ENCODE measurements around the gene ROM1.
"Not testable (repeated sequence)": the region's sequence is repeated elsewhere in the genome, so short reads cannot be mapped to it uniquely, and the experiment has no call there.

ROM1 gene

GRCh38 chr11:62611705-62612365, 1.2 kb upstream of the ROM1 start:
- Mint-ChIP-seq H3K4me1 (peaks cover 42% of the 10 kb centered on the region), H3K36me3 (peaks cover 39% of the 10 kb centered on the region), H3K4me3 (peak overlapping the region; percentile 97), H3K27me3 (no peaks in the 10 kb centered on the region), H3K27ac (peak overlapping the region; percentile 94), H3K9me3 (no peaks in the 10 kb centered on the region)
- ATAC-seq, result peak; percentile 58

GRCh38 chr11:62613291-62613778, 278 bp downstream of the ROM1 start:
- peaks cover 31% of the 10 kb centered on the region for H3K4me1 Mint-ChIP-seq
- H3K27me3 Mint-ChIP-seq, result no peaks in the 10 kb centered on the region
- H3K4me3 Mint-ChIP-seq, result peak overlapping the region; percentile 66
- H3K27ac Mint-ChIP-seq, result peak overlapping the region; percentile 94
- H3K36me3 Mint-ChIP-seq, result peaks cover 33% of the 10 kb centered on the region
- ATAC-seq, result no peak
- H3K9me3 Mint-ChIP-seq, result no peaks in the 10 kb centered on the region

DNA sequence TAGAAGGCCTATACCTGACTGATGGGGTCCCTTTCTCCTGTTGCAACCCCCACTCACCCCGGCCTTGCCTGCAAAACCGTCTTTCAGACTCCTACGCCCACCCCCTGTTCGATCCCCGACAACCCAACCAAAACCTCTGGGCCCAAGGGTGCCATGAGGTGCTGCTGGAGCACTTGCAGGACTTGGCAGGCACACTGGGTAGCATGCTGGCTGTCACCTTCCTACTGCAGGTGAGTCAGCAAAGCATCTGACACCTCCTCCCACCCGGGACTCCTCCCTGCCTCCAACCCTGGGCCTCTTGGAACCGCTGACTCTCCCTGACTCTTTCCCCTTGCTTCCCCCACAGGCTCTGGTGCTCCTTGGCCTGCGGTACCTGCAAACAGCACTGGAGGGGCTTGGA, 1.2 kb downstream of the ROM1 start:
- Mint-ChIP-seq H3K27me3 (no peaks in the 10 kb centered on the region), H3K36me3 (peaks cover 25% of the 10 kb centered on the region), H3K4me3 (no peak overlapping the region), H3K27ac (peak overlapping the region; percentile 94), H3K4me1 (peaks cover 23% of the 10 kb centered on the region), H3K9me3 (no peaks in the 10 kb centered on the region)
- no peak for ATAC-seq

- Mint-ChIP-seq H3K4me3 (no peak overlapping the region), H3K4me1 (peaks cover 21% of the 10 kb centered on the region), H3K27ac (no peak overlapping the region)
Observed at GRCh38 chr11:62615521-62615920, 2.5 kb downstream of the ROM1 start.

DNA sequence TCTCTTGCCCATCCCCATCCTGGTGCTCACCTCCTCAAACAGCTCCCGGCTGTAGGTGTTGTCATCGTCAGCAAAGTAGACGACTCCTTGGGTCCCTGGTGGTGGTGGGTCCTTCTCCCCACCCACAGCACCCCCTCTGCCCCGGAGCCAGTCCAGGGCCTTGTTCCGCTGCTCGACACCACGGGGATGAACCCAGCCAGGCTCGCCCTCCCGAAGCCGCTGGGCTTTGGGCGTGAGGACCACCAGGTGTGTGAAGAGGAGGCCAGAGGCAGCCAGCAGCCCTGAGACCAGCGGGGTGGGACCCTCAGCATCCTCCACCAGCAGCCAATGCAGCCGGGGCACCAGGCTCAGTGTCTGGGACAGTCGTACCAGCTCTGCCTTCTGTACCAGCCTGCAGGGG, 3.9 kb downstream of the ROM1 start:
- Mint-ChIP-seq H3K27ac (peak overlapping the region; percentile 51), H3K4me1 (peaks cover 17% of the 10 kb centered on the region), H3K36me3 (peaks cover 22% of the 10 kb centered on the region)
- not testable (repeated sequence) for ATAC-seq, H3K9me3 Mint-ChIP-seq, H3K27me3 Mint-ChIP-seq, H3K4me3 Mint-ChIP-seq

More at GRCh38 chr11:62615521-62615920, 2.5 kb downstream of the ROM1 start:
- Mint-ChIP-seq H3K9me3 (no peaks in the 10 kb centered on the region), H3K27me3 (no peaks in the 10 kb centered on the region), H3K36me3 (peaks cover 22% of the 10 kb centered on the region)
- ATAC-seq, result no peak

DNA sequence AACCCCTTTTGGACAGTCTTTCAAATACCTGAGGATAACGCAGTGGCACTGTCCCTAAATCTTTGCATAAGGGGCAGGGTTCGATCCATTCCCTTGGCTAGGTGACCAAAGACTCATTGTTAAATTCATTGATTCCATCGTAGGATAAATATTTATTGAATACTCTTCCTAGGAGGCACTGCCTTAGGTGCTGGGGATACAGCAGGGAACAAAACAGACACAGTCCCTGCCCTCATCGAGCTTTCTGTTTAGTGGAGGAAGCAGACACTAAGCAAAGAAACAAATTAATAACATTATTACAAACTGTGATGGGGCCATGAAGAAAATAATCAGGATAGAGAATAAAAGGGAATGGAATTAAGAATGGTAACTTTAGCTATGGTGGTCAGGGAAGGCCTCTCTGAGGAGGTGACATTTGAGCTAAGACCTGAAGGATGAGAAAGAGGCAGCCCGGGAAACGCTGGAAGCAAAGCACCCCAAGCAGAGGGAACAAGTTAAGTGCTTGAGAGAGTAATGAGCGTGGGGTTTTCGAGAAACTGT, 8.0 kb downstream of the ROM1 start:
- no peaks in the 10 kb centered on the region for H3K9me3 Mint-ChIP-seq
- no peaks in the 10 kb centered on the region for H3K27me3 Mint-ChIP-seq
- peaks cover 16% of the 10 kb centered on the region for H3K4me1 Mint-ChIP-seq
- peak overlapping the region; percentile 93 for H3K4me3 Mint-ChIP-seq
- ATAC-seq, result no peak
- H3K36me3 Mint-ChIP-seq, result peaks cover 24% of the 10 kb centered on the region
- peak overlapping the region; percentile 90 for H3K27ac Mint-ChIP-seq

DNA sequence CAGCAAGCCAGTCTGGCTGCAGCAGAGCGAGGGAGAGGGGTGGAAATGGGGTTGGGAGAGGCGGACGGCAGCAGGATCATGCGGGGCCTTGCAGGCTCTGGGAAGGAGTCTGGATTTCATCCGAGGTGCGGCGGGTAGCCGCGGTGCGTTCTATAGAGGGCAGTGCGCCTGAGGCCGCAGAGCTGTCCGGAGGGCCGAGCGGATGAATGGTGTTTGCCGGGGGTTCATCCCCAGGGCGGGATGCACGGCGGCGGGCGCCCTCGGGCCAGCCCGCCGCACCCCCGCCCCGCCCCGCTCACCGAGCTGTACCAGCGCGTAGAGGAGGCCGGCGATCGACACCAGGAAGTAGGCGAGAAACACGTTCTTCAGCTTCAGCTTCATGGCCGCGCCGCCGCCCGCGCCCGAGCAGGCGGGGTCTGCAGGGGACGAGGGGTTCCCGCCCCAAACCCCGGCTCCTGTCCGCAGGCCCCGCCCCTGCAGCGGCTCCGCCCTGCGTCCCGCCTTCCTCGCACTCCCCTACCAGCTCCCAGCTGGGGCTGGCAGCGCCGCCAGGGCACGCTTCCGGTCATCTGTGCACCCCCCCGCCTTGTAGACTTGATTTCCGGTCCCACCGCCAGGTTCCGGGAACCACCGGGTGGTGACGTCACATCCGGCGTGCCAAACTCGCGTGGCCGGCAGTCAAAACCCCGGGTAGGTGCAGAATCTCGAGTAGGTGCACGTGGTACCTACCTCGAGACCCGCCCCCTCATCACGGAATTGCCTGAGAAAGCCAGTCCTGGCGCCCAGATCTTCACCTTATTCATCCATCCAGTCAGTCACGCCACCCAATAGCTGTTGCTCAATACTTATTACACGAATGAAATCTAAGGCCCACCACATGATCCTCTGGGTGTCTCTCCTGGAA, 8.8 kb downstream of the ROM1 start, which contains the start of gene B3GAT3:
Gene B3GAT3, minus strand, starts transcription at position 420 of the 904 bp plus-strand sequence. Its CDS starts 39 bp downstream, at position 381.
- peaks cover 24% of the 10 kb centered on the region for H3K36me3 Mint-ChIP-seq
- peak; percentile 99 for ATAC-seq
- no peaks in the 10 kb centered on the region for H3K27me3 Mint-ChIP-seq
- peak within 1 kb of the TSS; percentile 90 for H3K27ac Mint-ChIP-seq
- H3K4me1 Mint-ChIP-seq, result peaks cover 16% of the 10 kb centered on the region
- peak within 1 kb of the TSS; percentile 93 for H3K4me3 Mint-ChIP-seq
- no peaks in the 10 kb centered on the region for H3K9me3 Mint-ChIP-seq

GRCh38 chr11:62622476-62623089, 9.5 kb downstream of the ROM1 start:
- H3K36me3 Mint-ChIP-seq, result peaks cover 23% of the 10 kb centered on the region
- no peaks in the 10 kb centered on the region for H3K27me3 Mint-ChIP-seq
- H3K27ac Mint-ChIP-seq, result peak overlapping the region; percentile 90
- ATAC-seq, result no peak
- H3K9me3 Mint-ChIP-seq, result no peaks in the 10 kb centered on the region
- peaks cover 16% of the 10 kb centered on the region for H3K4me1 Mint-ChIP-seq
- H3K4me3 Mint-ChIP-seq, result peak overlapping the region; percentile 93

DNA sequence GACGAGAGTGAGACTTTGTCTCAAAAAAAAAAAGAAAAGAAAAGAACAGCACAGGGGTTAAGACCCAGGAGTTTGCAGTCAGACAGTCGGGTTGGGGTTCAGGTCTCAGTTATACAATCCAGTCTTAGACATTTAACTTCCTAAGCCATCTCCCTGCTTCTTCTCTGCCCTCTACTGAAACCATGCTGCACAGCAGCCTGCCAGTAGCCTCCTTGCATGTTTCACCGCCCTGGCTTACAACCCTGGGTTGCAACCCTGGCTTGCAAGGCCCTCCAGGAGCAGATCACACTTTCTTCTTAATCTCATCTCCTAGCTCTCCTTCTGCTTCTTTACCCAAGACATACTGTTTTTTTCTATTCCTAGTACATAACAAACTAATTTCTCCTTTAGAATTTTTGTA, 14.7 kb downstream of the ROM1 start:
- Mint-ChIP-seq H3K9me3 (no peaks in the 10 kb centered on the region), H3K27me3 (no peaks in the 10 kb centered on the region), H3K4me3 (no peak overlapping the region), H3K36me3 (peaks cover 72% of the 10 kb centered on the region), H3K27ac (no peak overlapping the region), H3K4me1 (no peaks in the 10 kb centered on the region)
- no peak for ATAC-seq

DNA sequence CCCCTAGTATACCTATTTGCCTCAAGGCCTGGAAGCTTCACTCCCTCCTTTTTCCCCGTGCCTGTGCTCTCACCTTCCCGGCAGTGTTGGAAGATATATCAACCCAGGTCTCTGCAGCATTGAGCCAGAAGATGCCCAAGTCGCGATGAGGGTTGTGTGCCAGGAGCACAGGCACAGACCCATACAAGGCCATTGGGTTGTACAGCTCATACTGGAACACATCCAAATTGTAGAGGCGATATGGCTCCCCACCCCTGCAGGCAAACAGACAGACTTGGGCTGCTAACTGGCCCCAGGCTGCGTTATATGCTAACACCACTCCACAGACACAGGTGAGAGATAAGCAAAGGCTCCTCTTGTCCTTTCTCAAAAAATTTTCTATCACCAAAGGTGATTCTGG, 19.4 kb downstream of the ROM1 start:
- Mint-ChIP-seq H3K27ac (peak overlapping the region; percentile 49), H3K9me3 (no peaks in the 10 kb centered on the region), H3K36me3 (peaks cover 79% of the 10 kb centered on the region), H3K27me3 (no peaks in the 10 kb centered on the region), H3K4me3 (no peak overlapping the region), H3K4me1 (peaks cover under 1% of the 10 kb centered on the region)
- ATAC-seq, result no peak

DNA sequence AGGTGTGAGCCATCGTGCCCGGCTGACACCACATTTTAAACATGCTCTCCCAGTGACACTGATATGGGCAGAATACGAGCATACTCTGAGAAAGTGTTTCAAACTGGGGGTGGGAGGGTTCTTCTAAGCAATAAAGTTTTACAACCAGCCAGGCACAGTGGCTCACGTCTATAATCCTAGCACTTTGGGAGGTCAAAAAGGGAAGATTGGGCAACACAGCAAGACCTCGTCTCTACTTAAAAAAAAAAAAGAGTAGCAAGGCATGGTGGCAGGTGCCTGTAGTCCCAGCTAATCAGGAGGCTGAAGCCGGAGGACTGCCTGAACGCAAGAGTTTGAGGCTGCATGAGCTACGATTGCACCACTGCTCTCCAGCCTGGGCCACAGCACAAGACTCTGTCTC, 31.2 kb downstream of the ROM1 start:
- Mint-ChIP-seq H3K36me3 (peaks cover 11% of the 10 kb centered on the region), H3K27me3 (no peaks in the 10 kb centered on the region), H3K4me1 (peaks cover 43% of the 10 kb centered on the region), H3K9me3 (no peaks in the 10 kb centered on the region), H3K27ac (no peak overlapping the region), H3K4me3 (no peak overlapping the region)
- ATAC-seq, result no peak

DNA sequence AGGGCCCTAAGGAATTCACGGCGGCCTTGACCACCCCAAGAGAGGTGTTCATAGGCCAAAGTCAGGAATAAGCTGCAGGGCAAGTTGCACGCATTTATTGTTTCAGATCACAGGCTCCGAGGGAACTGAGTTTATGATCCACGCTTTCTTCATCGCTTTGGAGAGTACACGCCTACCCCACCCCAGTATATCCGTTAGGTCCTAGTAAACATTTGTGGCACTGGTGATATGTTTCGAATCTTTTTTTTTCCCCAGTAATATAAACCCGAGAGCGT, 32.6 kb downstream of the ROM1 start:
- peak overlapping the region; percentile 98 for H3K4me3 Mint-ChIP-seq
- ATAC-seq, result no peak
- no peaks in the 10 kb centered on the region for H3K9me3 Mint-ChIP-seq
- H3K4me1 Mint-ChIP-seq, result peaks cover 44% of the 10 kb centered on the region
- H3K27me3 Mint-ChIP-seq, result no peaks in the 10 kb centered on the region
- H3K36me3 Mint-ChIP-seq, result peaks cover 5% of the 10 kb centered on the region
- peak overlapping the region; percentile 93 for H3K27ac Mint-ChIP-seq

DNA sequence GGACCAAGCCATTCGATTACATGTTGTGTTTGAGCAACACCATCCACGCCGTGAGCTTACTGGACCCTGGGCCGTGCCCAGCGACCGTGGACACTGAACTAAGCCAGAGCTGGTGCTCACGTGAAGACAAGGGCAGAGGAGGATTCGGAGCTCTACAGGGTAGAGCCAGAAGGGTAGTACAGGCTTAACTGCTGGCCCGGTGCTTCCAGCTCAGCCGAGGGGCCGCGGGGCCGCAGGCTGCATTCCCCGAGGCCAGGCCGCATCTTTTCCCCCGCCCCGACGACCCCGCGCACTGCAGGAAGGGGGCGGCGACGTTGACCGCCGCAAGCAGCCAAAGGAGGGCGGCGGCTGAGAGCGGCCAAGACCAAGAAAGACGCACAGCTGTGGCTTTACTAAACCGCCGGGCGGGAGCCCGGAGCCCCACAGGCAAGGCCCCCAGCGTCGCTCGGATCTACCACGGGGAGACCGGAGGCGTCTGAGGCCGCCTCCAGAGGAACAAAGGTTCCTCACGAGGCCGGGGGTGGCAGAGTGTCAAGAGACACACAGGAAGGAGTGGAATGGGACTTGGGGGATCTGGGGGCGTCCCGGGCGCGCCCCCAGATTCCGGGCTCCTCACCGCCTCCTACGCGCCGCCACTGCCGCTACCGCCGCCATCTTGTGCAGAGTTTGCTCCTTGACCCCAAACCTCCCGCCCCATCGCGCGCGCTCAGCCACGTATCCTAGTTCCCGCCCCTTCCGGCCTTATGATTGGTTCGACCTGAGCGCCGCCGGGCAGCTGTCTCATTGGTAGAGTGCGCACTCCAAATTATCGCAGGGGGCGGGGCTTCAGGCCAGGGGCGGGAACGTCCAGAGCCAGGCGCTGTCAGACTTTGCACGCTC, 33.1 kb downstream of the ROM1 start, which contains the start of gene GANAB:
Gene GANAB, minus strand, starts transcription at position 668 of the 879 bp plus-strand sequence. Its CDS starts 14 bp downstream, at position 654.
- H3K4me3 Mint-ChIP-seq, result peak within 1 kb of the TSS; percentile 98
- no peaks in the 10 kb centered on the region for H3K27me3 Mint-ChIP-seq
- no peaks in the 10 kb centered on the region for H3K9me3 Mint-ChIP-seq
- peak; percentile 99 for ATAC-seq
- H3K27ac Mint-ChIP-seq, result peak within 1 kb of the TSS; percentile 93
- H3K36me3 Mint-ChIP-seq, result peaks cover 5% of the 10 kb centered on the region
- peaks cover 44% of the 10 kb centered on the region for H3K4me1 Mint-ChIP-seq

DNA sequence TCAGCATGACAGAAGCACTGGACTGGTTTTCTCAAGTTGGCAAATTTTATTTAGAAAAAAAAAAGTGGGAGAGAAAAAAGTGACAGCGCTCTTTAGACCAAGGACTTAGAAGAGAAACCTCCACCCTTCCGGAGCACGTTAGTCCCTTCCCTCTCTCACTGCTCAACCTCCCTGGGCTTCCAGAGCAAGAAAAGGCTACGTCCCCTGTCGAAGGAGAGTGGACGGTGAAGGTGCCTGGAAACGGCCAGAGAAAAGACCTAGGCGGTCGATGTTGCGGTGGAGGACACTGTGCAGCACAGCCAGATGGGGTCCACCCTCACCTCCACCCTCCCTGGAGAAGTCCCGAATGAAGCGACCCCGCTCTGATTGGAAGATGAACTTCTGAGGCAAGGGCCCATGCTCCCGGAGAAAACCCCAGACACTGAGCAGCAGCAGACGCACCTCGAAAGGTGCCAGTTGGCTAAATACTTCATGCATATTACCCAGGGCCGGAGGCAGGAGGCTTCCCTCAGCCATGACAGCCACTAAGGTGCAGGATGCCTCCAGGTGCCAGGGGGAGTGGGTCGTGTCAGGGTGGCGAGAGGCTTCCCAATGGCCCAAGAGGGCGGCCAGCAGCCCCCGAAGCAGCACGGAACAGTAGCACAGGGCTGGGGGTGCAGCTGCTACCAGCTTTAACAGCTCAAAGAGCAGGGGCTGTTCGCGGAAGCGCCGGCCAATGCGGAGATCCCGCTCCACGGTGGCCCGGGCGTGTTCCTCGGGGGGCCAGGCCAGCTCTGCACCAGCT, 34.0 kb downstream of the ROM1 start:
- H3K27me3 Mint-ChIP-seq, result no peaks in the 10 kb centered on the region
- no peaks in the 10 kb centered on the region for H3K9me3 Mint-ChIP-seq
- H3K4me1 Mint-ChIP-seq, result peaks cover 41% of the 10 kb centered on the region
- H3K36me3 Mint-ChIP-seq, result peaks cover 5% of the 10 kb centered on the region
- H3K4me3 Mint-ChIP-seq, result peak overlapping the region; percentile 98
- no peak for ATAC-seq
- H3K27ac Mint-ChIP-seq, result peak overlapping the region; percentile 93
